Heart right ventricle (tissue), 16 donors: ENCODE data around the gene ANKRD65. TPM values are rescaled to one million over a fixed set of nuclear protein-coding genes. Genes with fewer than 3 reads are reported as not detected.

Experiments used
- ATAC-seq, 8 donors: fragments of 200-7000 bp; cut with Tn5 transposase; one replicate each; pipeline ENCODE4 v1.9.1; 2020; ENCODE audit warnings: mild to moderate bottlenecking in 8 of 8, moderate library complexity in 8 of 8, moderate number of reproducible peaks in 1 of 8
- DNase-seq, 2 donors: peaks; one replicate each; pipeline ENCODE4 v3.0.0-alpha.2; 2020
- H3K27ac ChIP-seq, 10 donors: fragments of 200-600 bp; sonication (generic) in 2 of 10; one replicate each; pipeline versions ENCODE4 v1.5.0 to v1.8.0; 2020 to 2022; ENCODE audit warnings: mild to moderate bottlenecking in 3 of 10
- H3K27me3 ChIP-seq, 7 donors: fragments of 200-600 bp; one replicate each; pipeline ENCODE4 v1.8.0; 2021 to 2022; ENCODE audit warnings: mild to moderate bottlenecking in 2 of 7
- H3K36me3 ChIP-seq, 9 donors: fragments of 200-600 bp; sonication (generic) in 1 of 9; one replicate each; pipeline versions ENCODE4 v1.5.0 to v1.8.0; 2020 to 2022; ENCODE audit warnings: mild to moderate bottlenecking in 2 of 9
- H3K4me1 ChIP-seq, 9 donors: fragments of 200-600 bp; sonication (generic) in 1 of 9; one replicate each; pipeline versions ENCODE4 v1.5.0 to v1.8.0; 2020 to 2022; ENCODE audit warnings: mild to moderate bottlenecking in 4 of 9
- H3K4me3 ChIP-seq, 10 donors: fragments of 200-600 bp; sonication (generic) in 2 of 10; one replicate each; pipeline versions ENCODE4 v1.5.0 to v1.8.0; 2020 to 2022; ENCODE audit warnings: mild to moderate bottlenecking in 7 of 10, moderate library complexity in 2 of 10
- H3K9me3 ChIP-seq, 11 donors: fragments of 200-600 bp in 10 of 11; sonication (generic) in 2 of 11; one replicate each; pipeline versions ENCODE4 v1.5.0 to v1.8.0; 2013 to 2022; ENCODE audit warnings: mild to moderate bottlenecking in 2 of 11, control low read depth in 1 of 11, moderate library complexity in 1 of 11
- CTCF ChIP-seq, 9 donors: fragments of 200-600 bp; sonication (generic) in 2 of 9; IDR thresholded peaks; one replicate each; pipeline versions ENCODE4 v1.5.0 to v1.8.0; 2021 to 2022; ENCODE audit warnings: antibody characterized with exemption in 9 of 9, mild to moderate bottlenecking in 5 of 9, moderate library complexity in 1 of 9
- WGBS, 2 donors: extraction: QIAGEN DNeasy Blood & Tissue Kit; methylation state at CpG; one replicate each; pipeline ENCODE4 v1.1.7; 2013; ENCODE audit warnings: inconsistent platforms in 1 of 2; 5-methylcytosine and 5-hydroxymethylcytosine counted together
- intact Hi-C, 10 donors: fragments of 100-400 bp; cut with DNase I; formaldehyde crosslinking; loops; one replicate each; pipeline versions ENCODE4 v1.11.1 to v1.14.2; 2022
- polyA plus RNA-seq, 2 donors: library from polyadenylated mRNA; stranded (reverse); fragments of 200-250 nt; gene quantifications; one replicate each; pipeline ENCODE4 v1.2.3, GENCODE V29; 2013
- total RNA-seq, 10 donors: library from RNA; stranded (reverse); fragmentation: NEBNext Ultra II Directional in 3 of 10; extraction: Animal tissue kit (Norgen Biotek cat#: 25700) in 3 of 10; gene quantifications; one replicate each; pipeline versions ENCODE4 v1.2.1 to v1.2.4, GENCODE V29; 2021 to 2023
- donor health status: Arrhythmogenic right ventricular cardiomyopathy.
- donor health status: ischemic (EF 13 %, LVEDD 7.1; RV severe dilation, severe dysfunction).
- donor health status: healthy with polysubstance abuse.
- donor health status: DM: no; HTN: yes; CAD: no.
- donor health status: DM: no; HTN: no; CAD: no.
- donor health status: ischemic (EF 25% LVEDD 6.9; RV normal size, moderate dysfunction).
- donor health status: ischemic (EF 25% LVEDD 5.7; RV mildly dilated, moderate dysfunction).
- donor health status: healthy.
- donor health status: DM: yes; HTN: yes; CAD: no.
- donor health status: Ischemic cardiomyopathy.
- donor health status: ischemic (EF 35%, LVEDD 5.7; RV mildly dilated, moderate dysfunction).
- donor health status: nonischemic (EF 11% LVEDD 7.7; RV severe dilation, severe dysfunction).
- donor health status: DM: yes; HTN: yes; CAD: no.
- donor health status: PGD.
- donor health status: ischemic (EF 29% LVEDD 5.4; RV normal size, mild dysfunction).
- donor health status: nonischemic (EF 23%, LVEDD 6.1; RV moderate dilation, normal function).

The ANKRD65 gene
- total and polyA plus RNA-seq, 12 donors, result 0.37 to 3.1 (median 1.8) TPM

- Histone ChIP-seq H3K4me3 (peak overlapping the region in 1 of 10 donors; percentile 21), H3K36me3 (peaks cover 0 to 9% (median 0%) of the 10 kb centered on the region in 9 donors), H3K27ac (no peak overlapping the region), H3K27me3 (peaks cover 0 to 28% (median 9%) of the 10 kb centered on the region in 7 donors), H3K4me1 (peaks cover 11 to 37% (median 24%) of the 10 kb centered on the region in 9 donors), H3K9me3 (no peaks in the 10 kb centered on the region)
- 70 to 74% methylated on average over 25 to 26 of the region's 26 CpGs for WGBS, 2 donors
- intact Hi-C loops, result loop anchor here in 3 of 10 donors (5.0 kb wide), 2 partner anchors 33 to 43 kb away; partner anchors contain the start of genes MRPL20 (in 2 of the 3) and CCNL2 (in 1 of the 3)
- TF ChIP-seq CTCF (IDR thresholded peaks at IDR 0.05), result no peak
- DNase-seq (no peak), ATAC-seq (no peak)
Observed at GRCh38 chr1:1440262-1441001, 19.4 kb upstream of the ANKRD65 start.

- Histone ChIP-seq H3K36me3 (peaks cover 0 to 9% (median 0%) of the 10 kb centered on the region in 9 donors), H3K4me3 (no peak overlapping the region), H3K9me3 (no peaks in the 10 kb centered on the region), H3K4me1 (peaks cover 14 to 44% (median 31%) of the 10 kb centered on the region in 9 donors), H3K27me3 (peaks cover 0 to 30% (median 9%) of the 10 kb centered on the region in 7 donors), H3K27ac (no peak overlapping the region)
- intact Hi-C loops, result loop anchor here in 4 of 10 donors (5.0 to 10.0 kb wide), 4 partner anchors 32 to 65 kb away; partner anchors contain the start of genes MRPL20 (in 2 of the 4) and CCNL2 (in 1 of the 4)
- TF ChIP-seq CTCF (IDR thresholded peaks at IDR 0.05), result no peak
- no peak for ATAC-seq
- DNase-seq, result no peak
- WGBS, 2 donors, result 75 to 83% methylated on average over 67 to 82 of the region's 82 CpGs
Observed at GRCh38 chr1:1439546-1440261, 18.6 kb upstream of the ANKRD65 start.

- Histone ChIP-seq H3K27me3 (peaks cover 0 to 40% (median 9%) of the 10 kb centered on the region in 7 donors), H3K9me3 (no peaks in the 10 kb centered on the region), H3K27ac (no peak overlapping the region), H3K4me1 (peaks cover 23 to 54% (median 39%) of the 10 kb centered on the region in 9 donors), H3K4me3 (no peak overlapping the region), H3K36me3 (peaks cover 0 to 9% (median 0%) of the 10 kb centered on the region in 9 donors)
- 88 to 92% methylated on average over 45 of the region's 45 CpGs for WGBS, 2 donors
- intact Hi-C loops, result loop anchor here in 2 of 10 donors (5.0 to 10.0 kb wide), 2 partner anchors 36 to 66 kb away; no protein-coding TSS in a partner anchor
- TF ChIP-seq CTCF (IDR thresholded peaks at IDR 0.05), result no peak
- DNase-seq (no peak), ATAC-seq (no peak)
Observed at GRCh38 chr1:1438531-1439381, 17.7 kb upstream of the ANKRD65 start.
